LNCAP (cell line): ENCODE results near the gene TMEM201.

Experiments used
- CTCF ChIP-seq: fragments of 450-650 bp; IDR thresholded peaks from 2 replicates; pipeline ENCODE4 v1.5.1; 2017; ENCODE audit warnings: mild to moderate bottlenecking

TMEM201 gene

GRCh38 chr1:9593492-9594465, 5.1 kb downstream of the TMEM201 start:
- no peak for TF ChIP-seq CTCF

- no peak for TF ChIP-seq CTCF
Observed at GRCh38 chr1:9594471-9595155, 5.9 kb downstream of the TMEM201 start.

- no peak for TF ChIP-seq CTCF
Observed at GRCh38 chr1:9595156-9595967, 6.7 kb downstream of the TMEM201 start.

GRCh38 chr1:9595968-9596340, 7.2 kb downstream of the TMEM201 start:
- TF ChIP-seq CTCF: no peak

GRCh38 chr1:9596415-9597123, 7.9 kb downstream of the TMEM201 start:
- no peak for TF ChIP-seq CTCF

GRCh38 chr1:9597361-9598315, 8.9 kb downstream of the TMEM201 start:
- no peak for TF ChIP-seq CTCF
